ENCODE measurements around the gene TLN1.

DNA sequence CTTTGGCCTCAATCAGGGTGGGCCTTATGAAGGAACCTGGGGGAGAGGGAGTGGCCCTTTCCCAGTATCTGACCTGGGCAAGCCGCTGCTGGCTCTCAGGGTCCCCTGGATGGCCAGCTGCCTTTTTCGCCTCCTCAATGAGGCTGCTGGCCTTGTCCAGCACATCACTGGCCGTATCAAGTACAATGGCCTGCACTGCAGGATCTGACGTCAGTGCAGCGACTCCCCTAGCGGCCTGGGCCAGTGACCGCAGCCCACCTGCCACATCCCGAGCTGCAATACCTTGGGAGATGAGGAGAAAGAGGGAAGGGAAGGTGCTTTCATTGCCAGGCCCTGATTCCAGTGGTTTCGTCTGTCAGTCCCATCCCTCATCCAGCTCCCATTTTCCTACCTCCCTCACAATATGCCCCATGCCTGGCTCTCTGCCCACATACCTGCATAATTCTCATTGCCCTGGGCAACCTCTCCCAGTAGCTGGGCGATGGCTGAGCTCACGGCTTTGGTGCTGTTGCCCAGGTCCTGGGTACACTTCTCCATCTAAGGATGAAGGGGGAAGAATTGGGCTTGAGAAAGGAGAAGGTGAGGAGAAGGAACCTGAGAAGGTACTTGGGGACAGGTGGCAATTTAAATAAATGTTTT lies 19.1 kb downstream of the TLN1 start:
- TF ChIP-seq, protein P1, sequence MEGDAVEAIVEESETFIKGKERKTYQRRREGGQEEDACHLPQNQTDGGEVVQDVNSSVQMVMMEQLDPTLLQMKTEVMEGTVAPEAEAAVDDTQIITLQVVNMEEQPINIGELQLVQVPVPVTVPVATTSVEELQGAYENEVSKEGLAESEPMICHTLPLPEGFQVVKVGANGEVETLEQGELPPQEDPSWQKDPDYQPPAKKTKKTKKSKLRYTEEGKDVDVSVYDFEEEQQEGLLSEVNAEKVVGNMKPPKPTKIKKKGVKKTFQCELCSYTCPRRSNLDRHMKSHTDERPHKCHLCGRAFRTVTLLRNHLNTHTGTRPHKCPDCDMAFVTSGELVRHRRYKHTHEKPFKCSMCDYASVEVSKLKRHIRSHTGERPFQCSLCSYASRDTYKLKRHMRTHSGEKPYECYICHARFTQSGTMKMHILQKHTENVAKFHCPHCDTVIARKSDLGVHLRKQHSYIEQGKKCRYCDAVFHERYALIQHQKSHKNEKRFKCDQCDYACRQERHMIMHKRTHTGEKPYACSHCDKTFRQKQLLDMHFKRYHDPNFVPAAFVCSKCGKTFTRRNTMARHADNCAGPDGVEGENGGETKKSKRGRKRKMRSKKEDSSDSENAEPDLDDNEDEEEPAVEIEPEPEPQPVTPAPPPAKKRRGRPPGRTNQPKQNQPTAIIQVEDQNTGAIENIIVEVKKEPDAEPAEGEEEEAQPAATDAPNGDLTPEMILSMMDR (IDR thresholded peaks at IDR 0.05) = no peak
- no peak for TF ChIP-seq TCF7L2 (IDR thresholded peaks at IDR 0.05; ENCODE audit: low read depth, low read length)
- no peak for TF ChIP-seq POLR2AphosphoS5 (IDR thresholded peaks at IDR 0.05; ENCODE audit: low read depth, low read length)
- no peak for TF ChIP-seq SIN3A (IDR thresholded peaks at IDR 0.05; ENCODE audit: borderline replicate concordance, insufficient read depth, low read depth, low read length)

Data from Panc1 (cell line).